Measurements from ENCODE around the gene CDYL. TPM values are rescaled to one million over a fixed set of nuclear protein-coding genes. Genes with fewer than 3 reads are reported as not detected.

The CDYL gene
- polyA plus RNA-seq, 1 experiment, result 21.9 TPM

- no peak for TF ChIP-seq CTCF (IDR thresholded peaks at IDR 0.05; ENCODE audit: insufficient read depth, low read depth, low read length)
- no peaks in the 10 kb centered on the region for H3K36me3 ChIP-seq (ENCODE audit: control insufficient read depth, insufficient read depth, low read length)
- CTCF ChIA-PET, result no interaction called here
- POLR2A ChIA-PET, result no interaction called here
- no peak for DNase-seq (ENCODE audit: low read depth)
- H3K4me3 ChIP-seq (ENCODE audit: low read depth, low read length), result no peak overlapping the region
- H3K27me3 ChIP-seq (ENCODE audit: control insufficient read depth, insufficient read depth, low read length), result no peaks in the 10 kb centered on the region
Measured at GRCh38 chr6:4794140-4794707, 18.0 kb downstream of the CDYL start.

- Histone ChIP-seq H3K27me3 (ENCODE audit: control insufficient read depth, insufficient read depth, low read length) (no peaks in the 10 kb centered on the region), H3K36me3 (ENCODE audit: control insufficient read depth, insufficient read depth, low read length) (no peaks in the 10 kb centered on the region), H3K4me3 (ENCODE audit: low read depth, low read length) (no peak overlapping the region)
- ChIA-PET POLR2A (no interaction called here), CTCF (no interaction called here)
- no peak for TF ChIP-seq CTCF (IDR thresholded peaks at IDR 0.05; ENCODE audit: insufficient read depth, low read depth, low read length)
- DNase-seq (ENCODE audit: low read depth), result no peak
Measured at GRCh38 chr6:4797587-4797986, 21.4 kb downstream of the CDYL start.

- no peak for TF ChIP-seq CTCF (IDR thresholded peaks at IDR 0.05; ENCODE audit: insufficient read depth, low read depth, low read length)
- CTCF ChIA-PET, result interaction anchor here (0.6 to 1.0 kb wide), 2 partner anchors 13 to 33 kb away, joined by 3 to 5 read pairs; no protein-coding TSS in a partner anchor
- POLR2A ChIA-PET, result no interaction called here
Measured at GRCh38 chr6:4799912-4800311, 23.7 kb downstream of the CDYL start.

GRCh38 chr6:4800662-4801061 lies 24.5 kb downstream of the CDYL start:
- Histone ChIP-seq H3K36me3 (ENCODE audit: control insufficient read depth, insufficient read depth, low read length) (no peaks in the 10 kb centered on the region), H3K27me3 (ENCODE audit: control insufficient read depth, insufficient read depth, low read length) (no peaks in the 10 kb centered on the region), H3K4me3 (ENCODE audit: low read depth, low read length) (no peak overlapping the region)
- DNase-seq (ENCODE audit: low read depth), result no peak
- no peak for TF ChIP-seq CTCF (IDR thresholded peaks at IDR 0.05; ENCODE audit: insufficient read depth, low read depth, low read length)
- ChIA-PET CTCF (interaction anchor here (0.6 to 1.4 kb wide), 3 partner anchors 10 to 33 kb away, joined by 3 to 5 read pairs (median 4); no protein-coding TSS in a partner anchor), POLR2A (no interaction called here)

More at GRCh38 chr6:4799912-4800311, 23.7 kb downstream of the CDYL start:
- H3K27me3 ChIP-seq (ENCODE audit: control insufficient read depth, insufficient read depth, low read length), result no peaks in the 10 kb centered on the region
- no peak overlapping the region for H3K4me3 ChIP-seq (ENCODE audit: low read depth, low read length)
- no peak for DNase-seq (ENCODE audit: low read depth)
- no peaks in the 10 kb centered on the region for H3K36me3 ChIP-seq (ENCODE audit: control insufficient read depth, insufficient read depth, low read length)

GRCh38 chr6:4801491-4802110 lies 25.4 kb downstream of the CDYL start:
- CTCF ChIA-PET, result interaction anchor here (0.6 to 1.4 kb wide), 4 partner anchors 11 to 145 kb away, joined by 3 to 4 read pairs (median 3); no protein-coding TSS in a partner anchor
- no peaks in the 10 kb centered on the region for H3K27me3 ChIP-seq (ENCODE audit: control insufficient read depth, insufficient read depth, low read length)
- DNase-seq (ENCODE audit: low read depth), result no peak
- H3K4me3 ChIP-seq (ENCODE audit: low read depth, low read length), result no peak overlapping the region
- no peak for TF ChIP-seq CTCF (IDR thresholded peaks at IDR 0.05; ENCODE audit: insufficient read depth, low read depth, low read length)
- H3K36me3 ChIP-seq (ENCODE audit: control insufficient read depth, insufficient read depth, low read length), result no peaks in the 10 kb centered on the region
- POLR2A ChIA-PET, result no interaction called here
